HL-60 (cell line): ENCODE measurements around the gene IDE.

Source experiments
- DNase-seq, 2 experiments: peaks; one replicate each; pipeline ENCODE4 v3.0.0-alpha.2; 2010 to 2020; ENCODE audit warnings: low read depth in 1 of 2, low spot score in 1 of 2
- H3K27ac ChIP-seq: fragments of 250-450 bp; sonication (Bioruptor Pico); replicated peaks from 2 replicates; pipeline ENCODE4 v1.5.1; 2020; ENCODE audit warnings: mild to moderate bottlenecking, moderate library complexity
- H3K27me3 ChIP-seq: fragments of 250-450 bp; sonication (Bioruptor Pico); 2 replicates; pipeline ENCODE4 v1.5.1; 2021; ENCODE audit warnings: mild to moderate bottlenecking, moderate library complexity; ENCODE audit not compliant: insufficient read depth, poor library complexity, severe bottlenecking
- H3K4me3 ChIP-seq: replicated peaks from 2 replicates; pipeline ENCODE4 v1.5.1; 2011; ENCODE audit warnings: mild to moderate bottlenecking, control low read depth, low read length; ENCODE audit not compliant: insufficient read depth
- GABPA ChIP-seq: IDR thresholded peaks from 2 replicates; pipeline ENCODE4 v1.6.1; 2012; ENCODE audit warnings: low read depth
- POLR2AphosphoS5 ChIP-seq: IDR thresholded peaks from 2 replicates; pipeline ENCODE4 v1.6.1; 2012; ENCODE audit warnings: low read depth
- SPI1 ChIP-seq: IDR thresholded peaks from 2 replicates; pipeline ENCODE4 v1.6.1; 2012; ENCODE audit warnings: low read depth, mild to moderate bottlenecking, borderline replicate concordance
- TF ChIP-seq, protein P1 (sequence below): IDR thresholded peaks from 2 replicates; pipeline ENCODE4 v1.6.1; 2012; ENCODE audit warnings: low read depth; ENCODE audit not compliant: insufficient replicate concordance
- TF ChIP-seq, protein P2 (sequence below): IDR thresholded peaks from one replicate; pipeline ENCODE4 v1.5.1; 2011; ENCODE audit warnings: low read length, control low read depth, inconsistent platforms; ENCODE audit not compliant: insufficient read depth

Gene IDE

DNA sequence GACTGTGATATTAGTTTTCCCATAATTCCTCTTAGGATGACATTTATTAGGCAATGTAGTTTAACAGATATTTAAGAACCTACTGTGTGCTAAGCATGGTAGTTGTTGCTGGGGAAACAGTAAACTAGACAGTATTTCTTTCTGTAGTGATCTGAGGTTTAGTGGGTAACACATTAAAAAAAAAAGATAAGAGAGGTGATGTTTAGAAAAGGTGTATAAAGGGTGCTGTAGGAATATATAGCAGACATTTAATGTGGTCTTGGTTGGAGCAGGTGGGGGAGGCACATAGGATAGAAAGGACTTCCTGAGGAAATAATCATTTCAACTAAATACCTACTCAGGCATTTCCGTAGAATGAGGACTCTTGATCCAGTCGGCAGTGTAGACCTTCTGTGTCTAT lies 30.9 kb upstream of the IDE start:
- TF ChIP-seq, protein P1, sequence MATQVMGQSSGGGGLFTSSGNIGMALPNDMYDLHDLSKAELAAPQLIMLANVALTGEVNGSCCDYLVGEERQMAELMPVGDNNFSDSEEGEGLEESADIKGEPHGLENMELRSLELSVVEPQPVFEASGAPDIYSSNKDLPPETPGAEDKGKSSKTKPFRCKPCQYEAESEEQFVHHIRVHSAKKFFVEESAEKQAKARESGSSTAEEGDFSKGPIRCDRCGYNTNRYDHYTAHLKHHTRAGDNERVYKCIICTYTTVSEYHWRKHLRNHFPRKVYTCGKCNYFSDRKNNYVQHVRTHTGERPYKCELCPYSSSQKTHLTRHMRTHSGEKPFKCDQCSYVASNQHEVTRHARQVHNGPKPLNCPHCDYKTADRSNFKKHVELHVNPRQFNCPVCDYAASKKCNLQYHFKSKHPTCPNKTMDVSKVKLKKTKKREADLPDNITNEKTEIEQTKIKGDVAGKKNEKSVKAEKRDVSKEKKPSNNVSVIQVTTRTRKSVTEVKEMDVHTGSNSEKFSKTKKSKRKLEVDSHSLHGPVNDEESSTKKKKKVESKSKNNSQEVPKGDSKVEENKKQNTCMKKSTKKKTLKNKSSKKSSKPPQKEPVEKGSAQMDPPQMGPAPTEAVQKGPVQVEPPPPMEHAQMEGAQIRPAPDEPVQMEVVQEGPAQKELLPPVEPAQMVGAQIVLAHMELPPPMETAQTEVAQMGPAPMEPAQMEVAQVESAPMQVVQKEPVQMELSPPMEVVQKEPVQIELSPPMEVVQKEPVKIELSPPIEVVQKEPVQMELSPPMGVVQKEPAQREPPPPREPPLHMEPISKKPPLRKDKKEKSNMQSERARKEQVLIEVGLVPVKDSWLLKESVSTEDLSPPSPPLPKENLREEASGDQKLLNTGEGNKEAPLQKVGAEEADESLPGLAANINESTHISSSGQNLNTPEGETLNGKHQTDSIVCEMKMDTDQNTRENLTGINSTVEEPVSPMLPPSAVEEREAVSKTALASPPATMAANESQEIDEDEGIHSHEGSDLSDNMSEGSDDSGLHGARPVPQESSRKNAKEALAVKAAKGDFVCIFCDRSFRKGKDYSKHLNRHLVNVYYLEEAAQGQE: no peak
- TF ChIP-seq POLR2AphosphoS5 (no peak), SPI1 (no peak), GABPA (no peak)
- TF ChIP-seq, protein P2, sequence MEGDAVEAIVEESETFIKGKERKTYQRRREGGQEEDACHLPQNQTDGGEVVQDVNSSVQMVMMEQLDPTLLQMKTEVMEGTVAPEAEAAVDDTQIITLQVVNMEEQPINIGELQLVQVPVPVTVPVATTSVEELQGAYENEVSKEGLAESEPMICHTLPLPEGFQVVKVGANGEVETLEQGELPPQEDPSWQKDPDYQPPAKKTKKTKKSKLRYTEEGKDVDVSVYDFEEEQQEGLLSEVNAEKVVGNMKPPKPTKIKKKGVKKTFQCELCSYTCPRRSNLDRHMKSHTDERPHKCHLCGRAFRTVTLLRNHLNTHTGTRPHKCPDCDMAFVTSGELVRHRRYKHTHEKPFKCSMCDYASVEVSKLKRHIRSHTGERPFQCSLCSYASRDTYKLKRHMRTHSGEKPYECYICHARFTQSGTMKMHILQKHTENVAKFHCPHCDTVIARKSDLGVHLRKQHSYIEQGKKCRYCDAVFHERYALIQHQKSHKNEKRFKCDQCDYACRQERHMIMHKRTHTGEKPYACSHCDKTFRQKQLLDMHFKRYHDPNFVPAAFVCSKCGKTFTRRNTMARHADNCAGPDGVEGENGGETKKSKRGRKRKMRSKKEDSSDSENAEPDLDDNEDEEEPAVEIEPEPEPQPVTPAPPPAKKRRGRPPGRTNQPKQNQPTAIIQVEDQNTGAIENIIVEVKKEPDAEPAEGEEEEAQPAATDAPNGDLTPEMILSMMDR: no peak
- no peak overlapping the region for H3K4me3 ChIP-seq
- H3K27me3 ChIP-seq: no peaks in the 10 kb centered on the region
- DNase-seq: no peak
- H3K27ac ChIP-seq: no peak overlapping the region

DNA sequence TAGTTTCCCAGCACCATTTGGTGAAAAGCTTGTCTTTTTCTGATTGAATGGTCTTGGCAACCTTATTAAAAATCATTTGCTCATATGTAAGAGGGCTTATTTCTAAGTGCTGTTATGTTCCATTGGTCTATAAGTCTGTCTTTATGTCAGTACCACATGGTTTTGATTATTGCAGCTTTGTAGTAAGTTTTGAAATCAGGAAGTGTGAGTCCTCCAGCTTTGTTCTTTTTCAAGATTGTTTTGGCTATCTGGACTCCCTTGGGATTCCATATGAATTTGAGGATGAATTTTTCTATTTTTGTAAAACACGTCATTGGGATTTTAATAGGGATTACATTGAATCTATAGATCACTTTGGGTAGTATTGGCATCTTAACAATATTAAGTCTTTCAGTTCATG lies 24.4 kb upstream of the IDE start:
- H3K4me3 ChIP-seq: no peak overlapping the region
- no peak overlapping the region for H3K27ac ChIP-seq
- TF ChIP-seq SPI1 (peak; percentile 29; the same call in 1 of the 2 replicates), POLR2AphosphoS5 (no peak)
- no peaks in the 10 kb centered on the region for H3K27me3 ChIP-seq
- no peak for DNase-seq

DNA sequence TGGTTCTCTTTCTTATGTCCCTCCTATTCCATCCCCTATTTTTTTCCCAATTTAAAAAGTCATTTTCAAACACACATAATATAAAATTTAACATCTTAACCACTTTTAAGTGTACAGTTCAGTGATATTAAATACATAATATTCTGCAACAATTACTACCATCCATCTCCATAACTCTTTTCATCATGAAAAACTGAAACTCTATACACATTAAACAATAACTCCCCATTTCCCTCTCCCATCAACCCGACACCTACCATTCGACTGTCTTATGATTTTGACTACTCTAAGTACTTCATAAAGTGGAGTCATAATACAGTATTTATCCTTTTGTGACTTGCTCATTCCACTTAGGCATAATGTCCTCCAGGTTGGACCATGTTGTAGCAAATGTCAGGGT lies 21.6 kb upstream of the IDE start:
- no peak overlapping the region for H3K27ac ChIP-seq
- no peak overlapping the region for H3K4me3 ChIP-seq
- H3K27me3 ChIP-seq: no peaks in the 10 kb centered on the region
- TF ChIP-seq GABPA: no peak
- TF ChIP-seq, protein P1: no peak
- no peak for TF ChIP-seq SPI1
- TF ChIP-seq, protein P2: no peak
- TF ChIP-seq POLR2AphosphoS5: no peak
- DNase-seq: no peak

DNA sequence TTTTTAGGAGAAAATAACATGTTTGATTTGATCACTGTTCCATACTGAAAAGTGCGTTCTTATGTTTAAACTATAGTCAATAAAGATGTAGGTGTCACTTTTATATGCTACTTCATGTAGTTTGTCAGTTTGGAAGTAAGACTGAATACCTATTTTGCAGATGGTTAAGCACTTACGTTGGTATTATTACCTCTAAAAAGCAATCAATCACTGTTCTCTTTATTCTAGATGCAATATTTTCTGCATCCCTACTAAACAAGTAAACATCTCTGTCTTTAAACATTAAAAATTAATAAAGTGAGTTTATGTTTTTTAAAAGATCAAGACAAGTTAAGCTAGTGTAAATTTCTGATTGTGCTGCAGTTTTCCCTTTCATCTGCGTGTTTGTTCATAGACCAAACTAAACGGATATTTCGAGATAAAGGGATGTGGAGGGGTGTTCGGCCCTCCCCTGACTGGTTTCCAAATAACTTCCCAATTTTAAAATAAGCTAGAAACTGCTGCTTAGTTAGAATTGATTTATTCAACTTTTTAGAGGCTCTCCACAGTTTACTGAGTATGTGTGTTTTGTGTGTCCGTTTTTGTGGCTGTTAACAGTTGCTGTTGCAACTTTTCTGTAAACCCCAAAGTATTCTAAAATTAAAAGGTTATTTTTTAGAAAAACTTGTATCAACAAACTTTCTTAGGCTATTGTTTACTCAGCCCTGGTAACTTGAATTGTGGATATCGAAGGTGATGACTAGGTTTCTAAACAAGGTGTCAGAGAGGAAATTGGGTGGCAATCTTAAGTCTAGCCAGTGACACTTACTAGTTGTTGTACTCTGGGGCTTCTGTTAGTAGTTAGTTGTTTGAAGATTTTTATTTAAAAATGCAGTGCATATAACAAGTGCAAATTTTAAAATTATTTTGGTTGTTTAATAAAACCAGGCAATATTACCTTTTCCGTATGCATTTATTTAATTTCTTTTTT lies 20.0 kb upstream of the IDE start:
- peak in 1 of 2 experiments; percentile 9 for DNase-seq
- TF ChIP-seq, protein P2: no peak
- TF ChIP-seq GABPA (no peak), SPI1 (no peak), POLR2AphosphoS5 (no peak)
- TF ChIP-seq, protein P1: no peak
- Histone ChIP-seq H3K4me3 (peak overlapping the region; percentile 97), H3K27ac (peak overlapping the region; percentile 82), H3K27me3 (no peaks in the 10 kb centered on the region)
